Measurements from ENCODE around the gene ISY1. TPM values are rescaled to one million over a fixed set of nuclear protein-coding genes. Genes with fewer than 3 reads are reported as not detected.

The ISY1 gene
- total RNA-seq, 4 donors from 2014 or later, result 19.6 to 34.9 (median 22.3) TPM

DNA sequence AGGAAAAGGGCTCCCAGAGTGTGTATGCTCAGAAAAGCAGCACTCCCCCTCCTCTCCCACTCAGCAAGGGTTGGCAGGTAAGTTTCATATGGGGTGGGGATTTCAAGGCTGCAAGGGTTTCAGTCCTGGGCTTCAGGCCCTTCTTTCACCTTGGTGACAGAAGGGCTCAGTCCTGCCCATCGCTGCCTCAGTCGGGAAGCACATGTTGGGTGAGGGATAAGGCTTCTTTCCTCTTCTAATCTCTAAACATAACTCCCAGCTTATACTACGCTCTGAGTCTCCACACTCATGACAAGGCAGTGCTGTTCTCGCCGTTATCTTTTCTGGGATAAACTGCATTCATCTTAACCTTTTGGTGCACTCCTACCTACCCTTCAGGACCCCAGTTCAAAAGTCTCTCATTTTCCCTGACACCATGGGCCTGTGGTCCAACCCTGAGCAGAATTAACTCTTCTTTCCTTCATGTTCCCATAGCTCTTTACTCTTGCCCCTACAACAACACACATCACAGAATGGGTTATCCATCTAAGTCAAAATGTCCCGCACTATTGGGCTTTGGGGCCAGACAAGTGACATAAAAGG is 56.3 kb downstream of the ISY1 start:
- Histone ChIP-seq H3K4me3 (no peak overlapping the region), H3K4me1 (no peaks in the 10 kb centered on the region), H3K9me3 (no peaks in the 10 kb centered on the region), H3K36me3 (peaks cover 0 to 11% of the 10 kb centered on the region in 2 donors), H3K27me3 (no peaks in the 10 kb centered on the region), H3K27ac (no peak overlapping the region)
- DNase-seq, result no peak
- ATAC-seq, result no peak
- TF ChIP-seq, protein P1, sequence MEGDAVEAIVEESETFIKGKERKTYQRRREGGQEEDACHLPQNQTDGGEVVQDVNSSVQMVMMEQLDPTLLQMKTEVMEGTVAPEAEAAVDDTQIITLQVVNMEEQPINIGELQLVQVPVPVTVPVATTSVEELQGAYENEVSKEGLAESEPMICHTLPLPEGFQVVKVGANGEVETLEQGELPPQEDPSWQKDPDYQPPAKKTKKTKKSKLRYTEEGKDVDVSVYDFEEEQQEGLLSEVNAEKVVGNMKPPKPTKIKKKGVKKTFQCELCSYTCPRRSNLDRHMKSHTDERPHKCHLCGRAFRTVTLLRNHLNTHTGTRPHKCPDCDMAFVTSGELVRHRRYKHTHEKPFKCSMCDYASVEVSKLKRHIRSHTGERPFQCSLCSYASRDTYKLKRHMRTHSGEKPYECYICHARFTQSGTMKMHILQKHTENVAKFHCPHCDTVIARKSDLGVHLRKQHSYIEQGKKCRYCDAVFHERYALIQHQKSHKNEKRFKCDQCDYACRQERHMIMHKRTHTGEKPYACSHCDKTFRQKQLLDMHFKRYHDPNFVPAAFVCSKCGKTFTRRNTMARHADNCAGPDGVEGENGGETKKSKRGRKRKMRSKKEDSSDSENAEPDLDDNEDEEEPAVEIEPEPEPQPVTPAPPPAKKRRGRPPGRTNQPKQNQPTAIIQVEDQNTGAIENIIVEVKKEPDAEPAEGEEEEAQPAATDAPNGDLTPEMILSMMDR (IDR thresholded peaks at IDR 0.05 in 4 of 5, conservative IDR thresholded peaks at IDR 0.05 in 1 of 5), result no peak
- TF ChIP-seq POLR2A (IDR thresholded peaks at IDR 0.05), result no peak
- in situ Hi-C loops (cut with MboI; ENCODE audit: low sequenced_read_pairs in 4 of 4) (no loop called here), intact Hi-C loops (cut with DNase I; ENCODE audit: low total_unique reads) (no loop called here)

DNA sequence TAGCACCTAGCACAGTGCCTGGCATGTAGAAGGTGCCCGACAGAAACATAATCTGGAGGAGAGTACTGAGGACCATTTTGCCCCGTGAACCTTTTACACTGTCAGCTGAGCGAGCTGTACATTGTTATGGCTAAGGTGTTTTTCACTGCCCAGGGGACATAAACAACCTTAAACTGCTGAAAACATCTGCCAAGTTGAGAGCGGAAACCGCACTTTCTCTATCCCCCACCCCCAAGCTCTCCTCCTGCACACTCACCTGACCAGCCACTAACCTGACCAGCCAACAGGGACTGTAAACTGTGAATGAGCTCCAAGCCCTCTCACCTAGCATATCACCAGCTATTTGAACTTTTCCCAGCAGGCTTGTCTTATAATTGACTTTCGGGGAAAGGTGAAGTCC is 56.8 kb downstream of the ISY1 start:
- no peak for ATAC-seq
- Histone ChIP-seq H3K36me3 (peaks cover 0 to 11% of the 10 kb centered on the region in 2 donors), H3K27me3 (no peaks in the 10 kb centered on the region), H3K4me3 (no peak overlapping the region), H3K4me1 (no peaks in the 10 kb centered on the region), H3K27ac (no peak overlapping the region), H3K9me3 (no peaks in the 10 kb centered on the region)
- intact Hi-C loops (cut with DNase I; ENCODE audit: low total_unique reads) (no loop called here), in situ Hi-C loops (cut with MboI; ENCODE audit: low sequenced_read_pairs in 4 of 4) (no loop called here)
- TF ChIP-seq POLR2A (IDR thresholded peaks at IDR 0.05), result no peak
- TF ChIP-seq, protein P1 (IDR thresholded peaks at IDR 0.05 in 4 of 5, conservative IDR thresholded peaks at IDR 0.05 in 1 of 5), result no peak
- DNase-seq, result no peak

DNA sequence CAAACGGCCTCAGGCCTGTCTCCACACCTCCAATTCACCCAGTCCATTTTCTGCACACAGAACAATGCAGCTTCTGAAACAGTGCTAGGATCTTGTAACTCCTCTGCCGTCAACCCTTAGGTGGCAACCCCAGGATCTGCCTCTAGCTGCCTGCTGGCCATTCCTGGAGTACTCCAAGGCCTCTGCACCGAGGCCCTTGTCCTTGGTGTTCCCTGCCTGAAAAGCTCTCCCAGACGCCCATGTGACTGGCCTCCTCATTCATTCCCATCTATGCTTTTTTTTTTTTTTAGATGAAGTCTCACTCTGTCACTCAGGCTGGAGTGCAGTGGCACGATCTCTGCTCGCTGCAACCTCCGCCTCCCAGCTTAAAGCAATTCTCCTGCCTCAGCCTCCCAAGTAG is 57.6 kb downstream of the ISY1 start:
- Histone ChIP-seq H3K4me1 (no peaks in the 10 kb centered on the region), H3K36me3 (peaks cover 0 to 8% of the 10 kb centered on the region in 2 donors), H3K27ac (no peak overlapping the region), H3K9me3 (no peaks in the 10 kb centered on the region), H3K4me3 (no peak overlapping the region), H3K27me3 (no peaks in the 10 kb centered on the region)
- DNase-seq (no peak), ATAC-seq (no peak)
- intact Hi-C loops (cut with DNase I; ENCODE audit: low total_unique reads), result no loop called here
- TF ChIP-seq, protein P1 (IDR thresholded peaks at IDR 0.05 in 4 of 5, conservative IDR thresholded peaks at IDR 0.05 in 1 of 5), result no peak
- no peak for TF ChIP-seq POLR2A (IDR thresholded peaks at IDR 0.05)
- in situ Hi-C loops (cut with MboI; ENCODE audit: low sequenced_read_pairs in 4 of 4), result no loop called here

DNA sequence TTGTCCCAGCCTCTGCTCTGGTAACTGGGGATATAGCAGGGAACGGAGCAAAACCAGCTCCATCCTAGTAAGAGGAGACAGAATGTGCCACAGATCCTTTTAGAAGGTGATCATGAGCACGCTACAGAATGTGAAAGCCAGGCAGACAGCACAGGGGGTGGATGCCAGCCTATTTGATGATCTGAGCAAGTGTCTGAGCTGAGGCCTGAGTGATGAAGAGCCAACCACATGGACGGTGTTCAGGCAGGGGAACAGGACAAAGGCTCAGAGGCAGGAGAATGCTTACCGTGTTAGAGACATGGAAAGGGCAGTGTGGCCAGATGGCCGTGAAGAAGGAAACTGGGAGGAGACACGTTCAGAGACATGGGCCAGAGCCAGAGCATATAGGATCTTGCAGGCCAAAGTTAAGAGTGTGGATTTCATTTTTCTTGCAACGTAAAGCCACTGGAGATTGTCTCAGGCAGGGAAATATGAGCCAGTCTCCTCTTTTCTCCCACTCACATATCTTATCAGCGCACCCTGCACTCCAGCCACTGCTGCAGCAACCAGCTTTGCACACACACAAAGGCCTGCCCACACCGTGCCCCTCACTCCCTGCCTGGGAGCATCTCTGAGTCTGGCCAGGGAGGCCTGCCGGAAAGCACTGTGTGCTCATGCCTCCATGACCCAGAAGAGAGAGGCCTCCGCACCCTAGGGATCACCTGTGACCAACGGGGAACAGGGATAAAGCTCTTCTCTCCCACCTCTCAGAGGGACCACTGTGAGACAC is 59.3 kb downstream of the ISY1 start:
- no peak for DNase-seq
- H3K4me3 ChIP-seq, result no peak overlapping the region
- H3K4me1 ChIP-seq, result no peaks in the 10 kb centered on the region
- in situ Hi-C loops (cut with MboI; ENCODE audit: low sequenced_read_pairs in 4 of 4), result no loop called here
- no peaks in the 10 kb centered on the region for H3K27me3 ChIP-seq
- TF ChIP-seq, protein P1 (IDR thresholded peaks at IDR 0.05 in 4 of 5, conservative IDR thresholded peaks at IDR 0.05 in 1 of 5), result no peak
- no peak for TF ChIP-seq POLR2A (IDR thresholded peaks at IDR 0.05)
- no peak overlapping the region for H3K27ac ChIP-seq
- intact Hi-C loops (cut with DNase I; ENCODE audit: low total_unique reads), result no loop called here
- peaks cover 0 to 5% of the 10 kb centered on the region in 2 donors for H3K36me3 ChIP-seq
- no peaks in the 10 kb centered on the region for H3K9me3 ChIP-seq
- ATAC-seq, result no peak

Measured in gastrocnemius medialis (tissue), 4 donors.